Measurements from ENCODE around the gene AAK1.

GRCh38 chr2:69641471-69641870 lies 2.1 kb downstream of the AAK1 start:
- TF ChIP-seq CTCF (IDR thresholded peaks at IDR 0.05; ENCODE audit: low read depth, low read length), result no peak
- no peak for TF ChIP-seq MAX (IDR thresholded peaks at IDR 0.05; ENCODE audit: low read depth, low read length)

Measured in NB4 (cell line).